DOHH2 (cell line): ENCODE measurements around the gene FNBP1L.

ENCODE experiments used
- EZH2phosphoT487 ChIP-seq: fragments of 200-600 bp; sonication (generic); IDR thresholded peaks from 2 replicates; pipeline ENCODE4 v1.6.1; 2017; ENCODE audit warnings: borderline replicate concordance, mild to moderate bottlenecking, antibody characterized with exemption, low read length, moderate library complexity, mixed read lengths
- TF ChIP-seq, protein P1 (sequence below): fragments of 200-600 bp; sonication (generic); IDR thresholded peaks from one replicate; pipeline ENCODE4 v1.5.1; 2014; ENCODE audit warnings: antibody characterized with exemption, mild to moderate bottlenecking, low read depth, low read length; ENCODE audit not compliant: poor library complexity, severe bottlenecking

DNA sequence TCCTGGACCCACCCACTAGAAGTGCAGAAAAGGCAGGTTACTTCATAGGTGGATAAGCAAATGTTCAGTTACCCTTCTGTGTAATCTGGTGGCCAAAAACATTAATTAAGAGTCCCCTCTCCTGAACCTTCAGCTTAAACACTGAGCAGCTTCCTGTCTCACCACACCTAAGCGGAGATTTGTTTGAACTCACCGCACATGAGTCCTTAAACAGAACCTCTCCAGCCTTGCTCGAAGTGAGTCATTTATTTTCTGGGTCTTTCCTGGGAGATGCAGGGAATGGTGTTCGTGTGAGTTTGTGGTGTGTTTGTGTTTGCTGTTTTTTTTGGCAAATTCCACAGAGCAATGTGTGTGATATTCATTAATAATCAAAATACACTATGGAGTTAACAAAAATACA, 7.6 kb upstream of the FNBP1L start:
- TF ChIP-seq, protein P1, sequence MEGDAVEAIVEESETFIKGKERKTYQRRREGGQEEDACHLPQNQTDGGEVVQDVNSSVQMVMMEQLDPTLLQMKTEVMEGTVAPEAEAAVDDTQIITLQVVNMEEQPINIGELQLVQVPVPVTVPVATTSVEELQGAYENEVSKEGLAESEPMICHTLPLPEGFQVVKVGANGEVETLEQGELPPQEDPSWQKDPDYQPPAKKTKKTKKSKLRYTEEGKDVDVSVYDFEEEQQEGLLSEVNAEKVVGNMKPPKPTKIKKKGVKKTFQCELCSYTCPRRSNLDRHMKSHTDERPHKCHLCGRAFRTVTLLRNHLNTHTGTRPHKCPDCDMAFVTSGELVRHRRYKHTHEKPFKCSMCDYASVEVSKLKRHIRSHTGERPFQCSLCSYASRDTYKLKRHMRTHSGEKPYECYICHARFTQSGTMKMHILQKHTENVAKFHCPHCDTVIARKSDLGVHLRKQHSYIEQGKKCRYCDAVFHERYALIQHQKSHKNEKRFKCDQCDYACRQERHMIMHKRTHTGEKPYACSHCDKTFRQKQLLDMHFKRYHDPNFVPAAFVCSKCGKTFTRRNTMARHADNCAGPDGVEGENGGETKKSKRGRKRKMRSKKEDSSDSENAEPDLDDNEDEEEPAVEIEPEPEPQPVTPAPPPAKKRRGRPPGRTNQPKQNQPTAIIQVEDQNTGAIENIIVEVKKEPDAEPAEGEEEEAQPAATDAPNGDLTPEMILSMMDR: no peak
- TF ChIP-seq EZH2phosphoT487: no peak
